Gastrocnemius medialis (tissue), 4 donors: ENCODE results near the gene WDR46. TPM values are rescaled to one million over a fixed set of nuclear protein-coding genes. Genes with fewer than 3 reads are reported as not detected.

Experiments used
- ATAC-seq, 2 donors: fragments of 150-250 bp; one replicate each; pipeline ENCODE4 v1.9.1; 2016
- DNase-seq, 2 donors: peaks; one replicate each; pipeline ENCODE4 v3.0.0-alpha.2; 2019
- H3K27ac ChIP-seq, 4 donors: fragments of 200-600 bp; sonication (generic); 1 replicate in 1 of 4; 2 replicates in 3 of 4; pipeline ENCODE4 v1.5.1; 2016 to 2018; ENCODE audit warnings: mild to moderate bottlenecking in 2 of 4, moderate library complexity in 1 of 4
- H3K27me3 ChIP-seq, 3 donors: fragments of 200-600 bp; sonication (generic) in 2 of 3; 1 replicate in 1 of 3; 2 replicates in 2 of 3; pipeline versions ENCODE4 v1.5.1 to v1.6.0; 2016 to 2019; ENCODE audit warnings: mild to moderate bottlenecking in 1 of 3, moderate library complexity in 1 of 3
- H3K36me3 ChIP-seq, 2 donors: fragments of 200-600 bp; sonication (generic) in 1 of 2; one replicate each; pipeline ENCODE4 v1.5.1; 2017 to 2018
- H3K4me1 ChIP-seq, 2 donors: fragments of 200-600 bp; sonication (generic) in 1 of 2; one replicate each; pipeline ENCODE4 v1.5.1; 2016 to 2017; ENCODE audit warnings: mild to moderate bottlenecking in 2 of 2
- H3K4me3 ChIP-seq, 4 donors: fragments of 200-600 bp; sonication (generic) in 3 of 4; 1 replicate in 1 of 4; 2 replicates in 3 of 4; pipeline ENCODE4 v1.5.1; 2016 to 2019; ENCODE audit warnings: mild to moderate bottlenecking in 2 of 4
- H3K9me3 ChIP-seq, 3 donors: fragments of 200-600 bp; sonication (generic) in 2 of 3; 1 replicate in 1 of 3; 2 replicates in 2 of 3; pipeline ENCODE4 v1.5.1; 2016 to 2019
- POLR2A ChIP-seq, 2 donors: fragments of 450-650 bp; IDR thresholded peaks; one replicate each; pipeline ENCODE4 v1.6.1; 2017; ENCODE audit warnings: antibody characterized with exemption in 2 of 2, mild to moderate bottlenecking in 2 of 2, moderate library complexity in 2 of 2
- in situ Hi-C, 4 donors: fragments of 200-750 bp; cut with MboI; loops; one replicate each; pipeline versions ENCODE4 v1.15.0 to v1.8.0; 2017; ENCODE audit warnings: low sequenced_read_pairs in 4 of 4
- intact Hi-C: fragments of 100-400 bp; cut with DNase I; formaldehyde crosslinking; loops from one replicate; pipeline ENCODE4 v1.15.1; 2023; ENCODE audit warnings: low total_unique reads
- total RNA-seq, 4 donors: library from RNA; depleted of rRNA; stranded (reverse); fragments of >200 nt; gene quantifications; one replicate each; pipeline versions ENCODE4 v1.1.0 to v1.2.3, GENCODE V29; 2016
- TF ChIP-seq, protein P1 (sequence below), 5 experiments: fragments of 450-650 bp in 3 of 5; fragments of 200-600 bp in 2 of 5; sonication (generic) in 2 of 5; IDR thresholded peaks in 4 of 5; conservative IDR thresholded peaks in 1 of 5; 1 replicate in 4 of 5; 2 replicates in 1 of 5; pipeline ENCODE4 v1.5.1; 2016 to 2019; ENCODE audit warnings: antibody characterized with exemption in 5 of 5, mild to moderate bottlenecking in 3 of 5, moderate library complexity in 3 of 5

Gene WDR46
- total RNA-seq, 4 donors from 2014 or later: 34.5 to 57.3 (median 49.1) TPM

DNA sequence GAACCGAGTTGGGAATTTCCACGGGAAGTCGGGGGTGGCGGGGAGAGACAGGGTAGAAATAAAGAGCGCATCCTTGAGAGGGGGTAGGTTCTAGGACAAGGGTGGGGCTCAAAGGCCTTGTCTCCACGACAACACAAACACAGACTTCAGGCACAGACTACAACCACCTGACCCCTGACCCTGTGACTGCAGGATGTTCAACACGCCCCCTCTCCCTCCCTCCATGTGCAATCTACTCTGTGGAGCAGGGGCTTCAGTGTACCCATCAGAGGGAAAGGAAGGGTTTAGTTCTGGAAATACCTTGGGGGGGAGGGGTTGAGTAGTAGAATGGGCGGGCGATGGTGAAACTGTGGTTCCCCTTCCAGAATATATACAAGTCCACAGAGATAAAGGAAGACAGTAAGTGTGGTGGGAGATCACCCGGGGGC, 25.5 kb upstream of the WDR46 start:
- Histone ChIP-seq H3K27ac (peak overlapping the region; percentile 86 to 94 (median 94)), H3K4me3 (peak overlapping the region; percentile 89 to 99 (median 96)), H3K27me3 (no peaks in the 10 kb centered on the region), H3K36me3 (peaks cover 0 to 12% of the 10 kb centered on the region in 2 donors), H3K9me3 (no peaks in the 10 kb centered on the region), H3K4me1 (peaks cover 23 to 51% of the 10 kb centered on the region in 2 donors)
- DNase-seq: peak; percentile 50 to 67
- in situ Hi-C loops: no loop called here
- TF ChIP-seq, protein P1, sequence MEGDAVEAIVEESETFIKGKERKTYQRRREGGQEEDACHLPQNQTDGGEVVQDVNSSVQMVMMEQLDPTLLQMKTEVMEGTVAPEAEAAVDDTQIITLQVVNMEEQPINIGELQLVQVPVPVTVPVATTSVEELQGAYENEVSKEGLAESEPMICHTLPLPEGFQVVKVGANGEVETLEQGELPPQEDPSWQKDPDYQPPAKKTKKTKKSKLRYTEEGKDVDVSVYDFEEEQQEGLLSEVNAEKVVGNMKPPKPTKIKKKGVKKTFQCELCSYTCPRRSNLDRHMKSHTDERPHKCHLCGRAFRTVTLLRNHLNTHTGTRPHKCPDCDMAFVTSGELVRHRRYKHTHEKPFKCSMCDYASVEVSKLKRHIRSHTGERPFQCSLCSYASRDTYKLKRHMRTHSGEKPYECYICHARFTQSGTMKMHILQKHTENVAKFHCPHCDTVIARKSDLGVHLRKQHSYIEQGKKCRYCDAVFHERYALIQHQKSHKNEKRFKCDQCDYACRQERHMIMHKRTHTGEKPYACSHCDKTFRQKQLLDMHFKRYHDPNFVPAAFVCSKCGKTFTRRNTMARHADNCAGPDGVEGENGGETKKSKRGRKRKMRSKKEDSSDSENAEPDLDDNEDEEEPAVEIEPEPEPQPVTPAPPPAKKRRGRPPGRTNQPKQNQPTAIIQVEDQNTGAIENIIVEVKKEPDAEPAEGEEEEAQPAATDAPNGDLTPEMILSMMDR (IDR thresholded peaks at IDR 0.05 in 4 of 5, conservative IDR thresholded peaks at IDR 0.05 in 1 of 5): no peak
- TF ChIP-seq POLR2A (IDR thresholded peaks at IDR 0.05): no peak
- peak; percentile 6 to 8 for ATAC-seq
- intact Hi-C loops: loop anchor here (10.0 kb wide), 2 partner anchors 410 to 1140 kb away; partner anchors contain the start of genes AGPAT1 and RNF5

DNA sequence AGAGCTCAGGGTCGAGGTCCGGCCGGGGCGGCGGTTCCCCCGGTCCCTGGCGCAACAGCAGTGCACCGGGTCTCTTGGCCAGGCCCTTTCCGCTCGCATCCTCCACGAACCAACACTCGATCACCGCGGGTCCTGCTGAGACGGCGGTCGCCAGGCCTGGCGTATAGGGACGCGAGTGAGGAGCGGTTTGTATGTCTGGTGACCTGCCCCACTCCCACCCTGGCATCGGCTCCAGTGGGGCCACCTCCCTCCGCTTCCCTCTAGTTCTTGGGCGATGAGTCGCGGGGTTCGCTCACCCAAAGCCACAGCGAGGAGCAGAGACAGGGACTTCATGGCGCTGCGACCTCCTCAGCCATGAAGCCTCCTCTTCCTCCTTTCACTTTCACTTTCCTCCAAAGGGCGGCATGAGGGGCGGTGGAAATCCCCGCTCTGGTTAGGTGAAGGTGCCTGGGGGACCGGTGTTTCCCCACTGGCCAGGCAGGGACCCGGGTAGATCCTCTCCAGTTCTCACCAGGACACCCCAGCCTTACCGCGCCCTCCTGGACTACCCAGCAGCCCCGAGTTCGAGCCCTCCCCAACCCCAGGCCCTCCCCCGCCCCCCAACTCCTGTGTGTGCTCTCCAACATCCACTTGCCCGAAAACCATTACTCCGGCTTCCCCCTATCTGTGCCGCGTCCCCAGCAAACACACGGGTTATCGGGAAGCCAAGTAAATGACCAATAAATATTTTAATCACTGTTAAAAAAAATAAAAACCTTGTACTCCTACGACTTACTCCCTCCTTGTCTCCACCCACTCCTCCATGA, 24.9 kb upstream of the WDR46 start, which contains the start of gene TAPBP:
Gene TAPBP, minus strand, starts transcription at position 370 of the 806 bp plus-strand sequence. Its CDS starts 37 bp downstream, at position 333.
- Histone ChIP-seq H3K27me3 (no peaks in the 10 kb centered on the region), H3K27ac (peak within 1 kb of the TSS; percentile 86 to 94 (median 94)), H3K4me3 (peak within 1 kb of the TSS; percentile 89 to 99 (median 96)), H3K4me1 (peaks cover 23 to 50% of the 10 kb centered on the region in 2 donors), H3K36me3 (peaks cover 0 to 5% of the 10 kb centered on the region in 2 donors), H3K9me3 (no peaks in the 10 kb centered on the region)
- DNase-seq (peak; percentile 32 to 49), ATAC-seq (peak; percentile 6 to 27)
- intact Hi-C loops: loop anchor here (10.0 kb wide), 2 partner anchors 411 to 1139 kb away; partner anchors contain the start of genes AGPAT1 and RNF5
- TF ChIP-seq, protein P1 (IDR thresholded peaks at IDR 0.05 in 4 of 5, conservative IDR thresholded peaks at IDR 0.05 in 1 of 5): no peak
- TF ChIP-seq POLR2A (IDR thresholded peaks at IDR 0.05): peak; percentile 29 to 53
- in situ Hi-C loops: no loop called here

DNA sequence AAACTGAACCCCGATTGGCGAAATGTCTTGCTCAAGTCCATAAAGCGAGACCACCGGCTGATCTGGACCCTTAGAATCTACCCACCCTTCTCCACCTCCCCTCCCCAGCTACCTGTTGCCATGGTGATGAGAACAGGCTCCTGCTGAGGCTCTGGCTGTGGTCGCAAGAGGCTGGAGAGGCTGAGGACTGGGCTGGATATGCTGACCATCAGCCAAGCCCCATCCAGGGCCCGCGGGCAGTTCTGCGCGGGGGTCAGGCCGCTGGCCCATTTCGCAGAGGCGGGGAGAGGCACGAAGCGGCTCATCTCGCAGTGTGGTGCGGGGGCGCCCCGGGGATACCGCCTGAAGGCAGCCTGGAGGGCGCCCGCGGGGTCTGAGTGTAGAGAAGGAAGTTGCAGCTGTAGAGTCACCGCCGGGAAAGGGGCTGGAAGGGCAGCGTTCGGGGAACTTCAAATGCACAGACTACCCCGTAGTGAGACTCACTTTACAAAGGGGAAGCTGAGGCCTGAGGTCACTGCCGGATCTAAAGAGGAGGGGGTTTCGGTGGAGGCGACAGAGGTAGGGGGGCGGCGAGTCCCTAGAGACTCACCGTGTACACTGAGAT, 24.2 kb upstream of the WDR46 start:
- H3K36me3 ChIP-seq: no peaks in the 10 kb centered on the region
- in situ Hi-C loops: no loop called here
- intact Hi-C loops: loop anchor here (10.0 kb wide), 2 partner anchors 412 to 1138 kb away; partner anchors contain the start of genes AGPAT1 and RNF5
- no peaks in the 10 kb centered on the region for H3K27me3 ChIP-seq
- ATAC-seq (peak in 1 of 2 donors; percentile 3), DNase-seq (no peak)
- peak overlapping the region; percentile 86 to 94 (median 94) for H3K27ac ChIP-seq
- TF ChIP-seq POLR2A (IDR thresholded peaks at IDR 0.05): no peak
- TF ChIP-seq, protein P1 (IDR thresholded peaks at IDR 0.05 in 4 of 5, conservative IDR thresholded peaks at IDR 0.05 in 1 of 5): no peak
- peaks cover 18 to 43% of the 10 kb centered on the region in 2 donors for H3K4me1 ChIP-seq
- no peaks in the 10 kb centered on the region for H3K9me3 ChIP-seq
- H3K4me3 ChIP-seq: peak overlapping the region; percentile 89 to 99 (median 96)

DNA sequence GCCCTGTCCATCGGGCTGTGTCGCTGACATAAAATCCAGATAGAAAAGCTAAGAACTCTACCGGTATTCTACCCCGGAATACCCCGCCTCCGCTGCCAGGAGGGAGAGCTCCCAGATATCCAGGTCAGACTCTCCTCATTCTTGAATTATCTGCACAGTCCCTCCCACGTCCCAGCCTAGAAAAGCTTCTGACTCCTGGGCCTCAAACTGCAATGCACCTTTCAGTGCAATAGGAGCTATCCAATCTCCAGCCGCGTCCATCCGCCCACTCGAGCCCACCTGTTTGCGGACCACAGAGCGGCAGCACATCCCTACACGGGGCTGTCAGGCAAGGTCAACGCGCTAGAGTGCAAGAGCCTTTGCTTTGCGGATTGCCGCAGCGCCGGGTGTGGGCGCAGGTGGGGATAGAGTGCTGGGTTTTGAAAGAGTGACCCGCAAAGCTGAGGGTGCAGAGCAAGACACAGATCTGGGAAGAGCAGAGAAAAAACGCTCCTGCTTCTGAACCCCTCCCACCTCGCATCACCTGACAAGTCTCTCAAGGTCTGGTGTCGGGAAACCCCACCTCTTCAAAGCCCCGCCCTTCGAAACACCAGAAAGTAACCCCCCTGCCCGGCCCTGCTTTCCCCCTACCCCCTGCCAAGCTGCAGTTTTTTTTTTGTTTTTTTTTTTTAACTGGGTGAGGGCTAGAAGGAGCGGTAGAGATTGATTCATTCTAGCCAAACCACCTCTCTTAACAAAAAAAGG, 23.5 kb upstream of the WDR46 start:
- intact Hi-C loops (loop anchor here (10.0 kb wide), 2 partner anchors 412 to 1138 kb away; partner anchors contain the start of genes AGPAT1 and RNF5), in situ Hi-C loops (no loop called here)
- Histone ChIP-seq H3K27me3 (no peaks in the 10 kb centered on the region), H3K9me3 (no peaks in the 10 kb centered on the region), H3K4me1 (peaks cover 17 to 40% of the 10 kb centered on the region in 2 donors), H3K36me3 (no peaks in the 10 kb centered on the region), H3K27ac (peak overlapping the region; percentile 86 to 94 (median 94)), H3K4me3 (peak overlapping the region; percentile 89 to 99 (median 96))
- TF ChIP-seq, protein P1 (IDR thresholded peaks at IDR 0.05 in 4 of 5, conservative IDR thresholded peaks at IDR 0.05 in 1 of 5): no peak
- TF ChIP-seq POLR2A (IDR thresholded peaks at IDR 0.05): no peak
- ATAC-seq (peak; percentile 44 to 55), DNase-seq (peak; percentile 66 to 73)
